ENCODE results near the gene STRN4. TPM values are rescaled to one million over a fixed set of nuclear protein-coding genes. Genes with fewer than 3 reads are reported as not detected.

STRN4 gene
- total RNA-seq, 2 donors from 2014 or later, result 51.4 to 55.5 TPM

DNA sequence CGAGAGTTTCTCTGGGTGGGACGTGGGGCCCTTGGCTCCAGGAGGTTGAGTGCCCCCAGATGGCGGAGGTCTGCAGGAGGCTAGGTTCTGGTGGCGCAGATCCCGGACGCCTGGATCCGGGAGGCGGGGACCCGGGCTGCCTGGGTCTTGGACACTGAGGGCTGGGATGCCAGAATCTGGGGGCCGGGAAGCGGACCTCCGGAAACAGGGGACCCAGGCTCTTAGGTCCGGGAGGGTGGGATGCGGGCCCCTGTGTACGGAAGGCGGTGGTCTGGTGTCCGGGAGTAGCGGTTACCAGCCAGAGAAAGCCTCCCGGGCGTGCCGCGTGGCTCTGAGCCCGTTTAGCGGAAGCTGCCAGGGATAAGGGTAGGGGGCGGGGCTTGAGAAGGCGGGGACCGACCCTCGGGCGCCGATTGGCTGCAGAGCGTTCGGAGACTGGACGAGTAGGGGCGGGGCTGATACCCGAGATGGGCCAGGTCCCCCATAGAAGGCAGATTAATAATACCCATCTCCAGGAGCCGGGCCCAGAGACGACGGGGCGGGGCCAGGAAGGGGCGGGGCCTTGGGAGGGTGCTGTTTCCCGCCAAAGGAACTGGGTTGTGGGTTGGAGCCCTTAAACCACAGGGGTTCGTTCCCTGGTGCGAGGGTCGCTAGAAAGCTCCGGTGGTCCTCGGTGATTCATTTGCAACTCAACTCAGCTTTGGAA lies 42.2 kb upstream of the STRN4 start, which contains the start of gene SLC1A5:
Gene SLC1A5 (minus strand): TSS at position 333 of the 706 bp plus-strand sequence. CDS start 629 bp downstream, outside the sequence.
- DNase-seq (peak; percentile 95 to 97 (median 96)), ATAC-seq (peak; percentile 88)
- no peaks in the 10 kb centered on the region for H3K27me3 ChIP-seq
- peaks cover 49% of the 10 kb centered on the region for H3K4me1 ChIP-seq
- intact Hi-C loops (cut with DNase I), result no loop called here
- WGBS, 2 donors, result 2 to 7% methylated on average over 3 to 46 of the region's 46 CpGs
- peak within 1 kb of the TSS; percentile 54 to 66 for H3K4me3 ChIP-seq
- TF ChIP-seq, protein P1, sequence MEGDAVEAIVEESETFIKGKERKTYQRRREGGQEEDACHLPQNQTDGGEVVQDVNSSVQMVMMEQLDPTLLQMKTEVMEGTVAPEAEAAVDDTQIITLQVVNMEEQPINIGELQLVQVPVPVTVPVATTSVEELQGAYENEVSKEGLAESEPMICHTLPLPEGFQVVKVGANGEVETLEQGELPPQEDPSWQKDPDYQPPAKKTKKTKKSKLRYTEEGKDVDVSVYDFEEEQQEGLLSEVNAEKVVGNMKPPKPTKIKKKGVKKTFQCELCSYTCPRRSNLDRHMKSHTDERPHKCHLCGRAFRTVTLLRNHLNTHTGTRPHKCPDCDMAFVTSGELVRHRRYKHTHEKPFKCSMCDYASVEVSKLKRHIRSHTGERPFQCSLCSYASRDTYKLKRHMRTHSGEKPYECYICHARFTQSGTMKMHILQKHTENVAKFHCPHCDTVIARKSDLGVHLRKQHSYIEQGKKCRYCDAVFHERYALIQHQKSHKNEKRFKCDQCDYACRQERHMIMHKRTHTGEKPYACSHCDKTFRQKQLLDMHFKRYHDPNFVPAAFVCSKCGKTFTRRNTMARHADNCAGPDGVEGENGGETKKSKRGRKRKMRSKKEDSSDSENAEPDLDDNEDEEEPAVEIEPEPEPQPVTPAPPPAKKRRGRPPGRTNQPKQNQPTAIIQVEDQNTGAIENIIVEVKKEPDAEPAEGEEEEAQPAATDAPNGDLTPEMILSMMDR (IDR thresholded peaks at IDR 0.05), result no peak
- peak; percentile 91 to 96 (median 93) for TF ChIP-seq POLR2A (IDR thresholded peaks at IDR 0.05)
- peak within 1 kb of the TSS; percentile 70 to 90 (median 80) for H3K27ac ChIP-seq
- H3K36me3 ChIP-seq (replicated peaks in 1 of 2; ENCODE audit: insufficient read depth in 1 of 2, low read depth in 2 of 2), result no peaks in the 10 kb centered on the region
- H3K9me3 ChIP-seq, result no peaks in the 10 kb centered on the region

DNA sequence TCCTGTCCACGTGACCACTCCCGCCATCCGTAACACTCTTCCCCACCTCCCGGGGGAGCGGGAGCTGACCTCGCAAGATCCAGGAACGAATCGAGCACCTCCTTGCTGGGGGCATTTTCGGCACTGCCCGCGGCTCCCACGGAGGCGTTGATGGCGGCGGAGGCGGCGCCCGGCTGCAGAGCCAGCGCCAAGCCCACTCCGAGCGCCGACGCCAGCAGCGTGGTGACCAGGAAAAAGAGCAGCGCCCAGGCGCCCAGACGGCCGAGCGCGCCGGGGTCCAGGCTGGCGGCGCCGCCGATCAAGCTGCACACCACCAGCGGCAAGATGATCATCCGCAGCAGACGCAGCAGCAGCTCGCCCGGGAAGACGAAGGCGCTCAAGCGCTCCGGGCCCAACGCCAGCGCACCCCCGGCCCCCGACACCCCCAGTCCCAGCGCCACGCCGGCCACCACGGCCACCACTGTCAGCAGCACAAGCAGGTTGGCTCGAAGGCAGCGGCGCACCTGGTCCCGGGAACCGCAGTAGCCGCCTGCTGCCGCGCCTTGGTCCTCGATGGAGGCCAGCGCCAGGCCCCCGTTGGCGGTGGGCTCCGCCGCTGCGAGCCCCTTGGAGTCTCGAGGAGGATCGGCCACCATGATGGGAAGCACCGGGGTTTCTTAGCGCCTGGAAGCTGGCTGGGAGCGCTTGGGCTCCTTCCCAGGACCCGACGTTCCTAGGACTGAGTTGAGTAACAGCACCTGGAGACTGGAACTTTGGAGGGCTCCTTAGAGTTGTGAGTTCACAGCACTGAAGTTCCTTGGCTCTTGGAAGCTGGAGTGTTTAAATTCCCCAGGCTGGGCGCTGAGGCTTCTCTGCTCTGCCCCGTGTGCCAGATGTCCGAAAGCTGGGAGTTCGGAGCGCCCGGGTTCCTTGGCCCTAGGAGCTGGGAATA lies 41.3 kb upstream of the STRN4 start:
- peak overlapping the region; percentile 54 to 66 for H3K4me3 ChIP-seq
- no peaks in the 10 kb centered on the region for H3K36me3 ChIP-seq (replicated peaks in 1 of 2; ENCODE audit: insufficient read depth in 1 of 2, low read depth in 2 of 2)
- peak; percentile 18 for ATAC-seq
- 1 to 4% methylated on average over 3 to 70 of the region's 80 CpGs for WGBS, 2 donors
- TF ChIP-seq, protein P1 (IDR thresholded peaks at IDR 0.05), result peak in 1 of 7 experiments; percentile 4
- TF ChIP-seq POLR2A (IDR thresholded peaks at IDR 0.05), result peak; percentile 32 to 43 (median 32)
- H3K9me3 ChIP-seq, result no peaks in the 10 kb centered on the region
- peak overlapping the region; percentile 70 to 90 (median 80) for H3K27ac ChIP-seq
- H3K27me3 ChIP-seq, result no peaks in the 10 kb centered on the region
- peaks cover 50% of the 10 kb centered on the region for H3K4me1 ChIP-seq
- intact Hi-C loops (cut with DNase I), result no loop called here
- peak; percentile 37 to 55 (median 50) for DNase-seq

DNA sequence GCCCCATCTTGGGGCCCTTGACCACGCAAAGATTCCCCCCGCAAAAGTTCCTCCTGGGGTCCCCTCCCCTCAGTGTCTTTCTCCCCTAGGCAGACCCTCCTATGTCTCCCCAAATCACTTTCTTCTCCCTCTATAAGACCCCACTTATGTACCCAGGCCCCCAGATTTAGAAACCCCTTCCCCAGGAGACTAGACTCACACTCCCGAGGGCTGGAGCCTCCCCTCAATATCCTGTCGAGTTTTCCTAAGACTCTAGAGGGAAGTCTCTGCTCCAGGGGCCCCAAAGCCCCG lies 40.7 kb upstream of the STRN4 start:
- H3K4me1 ChIP-seq, result peaks cover 50% of the 10 kb centered on the region

DNA sequence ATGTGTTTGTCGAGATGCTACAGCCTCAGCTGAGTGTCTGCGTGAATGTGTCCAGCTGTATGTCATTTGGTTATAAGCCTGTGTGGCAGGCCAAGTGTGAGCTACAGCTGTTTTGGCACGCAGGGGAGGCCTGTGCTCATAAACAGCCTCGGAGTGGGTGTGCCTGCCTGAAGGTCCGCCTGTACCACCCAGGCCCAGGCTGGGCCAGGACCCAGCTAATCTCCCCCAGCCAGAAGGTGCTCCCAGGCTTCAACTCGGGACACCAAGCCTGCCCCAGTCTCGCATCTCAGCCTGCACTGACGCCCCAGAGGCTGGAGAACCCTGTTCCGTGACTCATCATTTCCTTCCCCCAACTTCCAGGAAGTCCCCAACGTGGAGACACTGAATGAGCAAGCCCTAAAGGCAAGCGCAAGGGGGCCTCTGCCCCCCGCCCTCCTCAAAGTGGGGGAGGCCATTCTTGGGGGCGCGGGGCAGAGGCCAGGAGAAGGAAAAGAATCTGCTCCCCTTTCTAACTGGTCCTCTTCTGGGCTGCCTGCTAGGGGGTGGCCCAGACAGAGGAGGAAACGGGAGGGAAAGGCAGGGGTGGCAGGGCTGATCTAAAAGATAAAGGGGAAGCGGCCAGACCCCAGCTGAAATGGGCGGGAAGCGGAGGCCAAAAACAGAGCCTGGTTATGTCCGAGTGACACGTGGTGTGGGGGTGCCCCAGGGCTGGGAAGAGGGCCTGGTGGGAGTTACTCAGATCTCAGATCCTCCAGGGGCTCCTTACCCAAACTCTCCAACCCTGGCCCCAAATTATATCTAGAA lies 40.2 kb upstream of the STRN4 start:
- 21 to 32% methylated on average over 15 to 20 of the region's 20 CpGs for WGBS, 2 donors
- intact Hi-C loops (cut with DNase I), result no loop called here
- ATAC-seq (peak; percentile 31), DNase-seq (peak; percentile 50 to 70 (median 65))
- TF ChIP-seq, protein P1 (IDR thresholded peaks at IDR 0.05), result no peak
- TF ChIP-seq POLR2A (IDR thresholded peaks at IDR 0.05), result peak in 2 of 3 donors; percentile 16 to 30
- H3K4me3 ChIP-seq, result no peak overlapping the region
- H3K4me1 ChIP-seq, result peaks cover 50% of the 10 kb centered on the region
- H3K27ac ChIP-seq, result peak overlapping the region; percentile 70 to 90 (median 80)
- H3K9me3 ChIP-seq, result no peaks in the 10 kb centered on the region
- no peaks in the 10 kb centered on the region for H3K36me3 ChIP-seq (replicated peaks in 1 of 2; ENCODE audit: insufficient read depth in 1 of 2, low read depth in 2 of 2)
- H3K27me3 ChIP-seq, result no peaks in the 10 kb centered on the region

More for the DNA sequence above, 40.7 kb upstream of the STRN4 start:
- intact Hi-C loops (cut with DNase I), result no loop called here
- Histone ChIP-seq H3K27ac (peak overlapping the region; percentile 70 to 90 (median 80)), H3K27me3 (no peaks in the 10 kb centered on the region), H3K9me3 (no peaks in the 10 kb centered on the region), H3K4me3 (peak overlapping the region; percentile 54 to 66), H3K36me3 (replicated peaks in 1 of 2; ENCODE audit: insufficient read depth in 1 of 2, low read depth in 2 of 2) (no peaks in the 10 kb centered on the region)
- DNase-seq (no peak), ATAC-seq (no peak)
- TF ChIP-seq, protein P1 (IDR thresholded peaks at IDR 0.05), result no peak
- TF ChIP-seq POLR2A (IDR thresholded peaks at IDR 0.05), result no peak
- WGBS, 2 donors, result 19 to 29% methylated on average over 5 of the region's 5 CpGs
